Glutamatergic neuron (in vitro differentiated cells): ENCODE data around the gene SYT1. TPM values are rescaled to one million over a fixed set of nuclear protein-coding genes. Genes with fewer than 3 reads are reported as not detected.

Experiments
- DNase-seq: peaks from one replicate; pipeline ENCODE4 v3.0.0; 2022
- H3K27ac Mint-ChIP-seq: one replicate; pipeline ENCODE4 v1.8.0; 2020; ENCODE audit warnings: mild to moderate bottlenecking, mixed read lengths, inconsistent platforms; ENCODE audit not compliant: unreplicated experiment
- H3K27me3 Mint-ChIP-seq: one replicate; pipeline ENCODE4 v1.8.0; 2020; ENCODE audit warnings: mild to moderate bottlenecking, moderate library complexity, mixed read lengths, inconsistent platforms; ENCODE audit not compliant: unreplicated experiment
- H3K36me3 Mint-ChIP-seq: one replicate; pipeline ENCODE4 v1.8.0; 2020; ENCODE audit warnings: mild to moderate bottlenecking, mixed read lengths, inconsistent platforms; ENCODE audit not compliant: unreplicated experiment
- H3K4me1 Mint-ChIP-seq: one replicate; pipeline ENCODE4 v1.8.0; 2020; ENCODE audit warnings: mild to moderate bottlenecking, low read depth, mixed read lengths, inconsistent platforms; ENCODE audit not compliant: unreplicated experiment
- H3K4me3 Mint-ChIP-seq: one replicate; pipeline ENCODE4 v1.8.0; 2020; ENCODE audit warnings: mild to moderate bottlenecking, mixed read lengths, inconsistent platforms; ENCODE audit not compliant: unreplicated experiment
- H3K9me3 Mint-ChIP-seq: one replicate; pipeline ENCODE4 v1.8.0; 2020; ENCODE audit warnings: mild to moderate bottlenecking, moderate library complexity, mixed read lengths, inconsistent platforms; ENCODE audit not compliant: unreplicated experiment
- CTCF ChIP-seq: fragments of 200-600 bp; sonication (generic); IDR thresholded peaks from one replicate; pipeline ENCODE4 v1.5.0; 2021; ENCODE audit not compliant: partially characterized antibody, unreplicated experiment
- total RNA-seq: library from RNA; stranded (reverse); fragmentation: NEBNext Ultra II Directional; extraction: Animal tissue kit (Norgen Biotek cat#: 25700); gene quantifications from one replicate; pipeline ENCODE4 v1.2.1, GENCODE V29; 2021; ENCODE audit not compliant: unreplicated experiment

The SYT1 gene
- total RNA-seq, 1 donor from 2014 or later = 155 TPM

- no peak for DNase-seq
- Mint-ChIP-seq H3K27ac (no peak overlapping the region), H3K36me3 (no peaks in the 10 kb centered on the region), H3K4me1 (no peaks in the 10 kb centered on the region), H3K27me3 (no peaks in the 10 kb centered on the region), H3K9me3 (no peaks in the 10 kb centered on the region), H3K4me3 (no peak overlapping the region)
- TF ChIP-seq CTCF = no peak
Observed at GRCh38 chr12:78963439-78964227, 99.1 kb downstream of the SYT1 start.

- H3K9me3 Mint-ChIP-seq = no peaks in the 10 kb centered on the region
- no peaks in the 10 kb centered on the region for H3K27me3 Mint-ChIP-seq
- no peak overlapping the region for H3K27ac Mint-ChIP-seq
- DNase-seq = no peak
- no peaks in the 10 kb centered on the region for H3K4me1 Mint-ChIP-seq
- no peak for TF ChIP-seq CTCF
- no peak overlapping the region for H3K4me3 Mint-ChIP-seq
- H3K36me3 Mint-ChIP-seq = no peaks in the 10 kb centered on the region
Observed at GRCh38 chr12:78964521-78964920, 99.9 kb downstream of the SYT1 start.

DNA sequence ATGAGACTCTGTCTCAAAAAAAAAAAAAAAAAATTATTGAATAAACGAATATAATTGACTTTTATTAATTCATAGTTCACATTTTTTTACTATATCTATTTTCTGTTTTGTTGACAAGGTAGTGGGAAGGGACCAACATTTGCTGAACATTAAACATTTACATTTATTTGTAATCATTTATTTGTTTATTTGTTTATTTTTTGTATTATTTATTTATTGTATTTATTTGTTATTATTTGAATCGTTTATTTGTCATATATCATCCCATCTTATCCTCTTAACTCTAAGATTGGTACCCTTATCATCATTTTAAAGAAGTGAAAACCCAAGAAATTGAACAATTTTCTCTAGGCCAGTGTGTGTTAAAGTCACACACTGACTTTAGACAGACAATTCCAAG, 101.5 kb downstream of the SYT1 start:
- Mint-ChIP-seq H3K27ac (no peak overlapping the region), H3K27me3 (no peaks in the 10 kb centered on the region), H3K9me3 (no peaks in the 10 kb centered on the region), H3K4me1 (no peaks in the 10 kb centered on the region), H3K4me3 (no peak overlapping the region), H3K36me3 (no peaks in the 10 kb centered on the region)
- no peak for TF ChIP-seq CTCF
- DNase-seq = no peak

GRCh38 chr12:78966926-78967325, 102.4 kb downstream of the SYT1 start:
- Mint-ChIP-seq H3K4me3 (no peak overlapping the region), H3K27me3 (no peaks in the 10 kb centered on the region), H3K36me3 (no peaks in the 10 kb centered on the region), H3K9me3 (no peaks in the 10 kb centered on the region), H3K4me1 (no peaks in the 10 kb centered on the region), H3K27ac (no peak overlapping the region)
- no peak for TF ChIP-seq CTCF
- DNase-seq = no peak

DNA sequence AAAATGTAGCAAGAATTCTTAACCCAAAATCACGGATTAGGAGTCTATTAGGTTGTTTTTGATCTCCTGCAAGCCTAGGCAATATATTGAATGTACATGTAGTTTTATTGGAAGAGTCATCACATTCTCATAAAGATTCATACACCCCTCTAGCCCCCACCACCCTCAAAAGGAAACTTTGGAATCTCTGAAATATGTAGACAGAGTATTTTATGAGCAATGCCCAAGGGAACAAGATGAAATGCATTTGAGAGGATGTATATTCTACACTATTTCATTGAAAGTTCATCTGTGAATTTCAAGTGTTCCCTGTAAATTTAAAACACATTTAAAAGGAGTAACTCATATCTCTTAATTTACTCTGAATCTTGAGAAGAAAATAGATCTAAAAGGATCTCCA, 103.7 kb downstream of the SYT1 start:
- H3K27me3 Mint-ChIP-seq = no peaks in the 10 kb centered on the region
- H3K27ac Mint-ChIP-seq = no peak overlapping the region
- TF ChIP-seq CTCF = no peak
- no peaks in the 10 kb centered on the region for H3K9me3 Mint-ChIP-seq
- H3K36me3 Mint-ChIP-seq = no peaks in the 10 kb centered on the region
- no peaks in the 10 kb centered on the region for H3K4me1 Mint-ChIP-seq
- no peak overlapping the region for H3K4me3 Mint-ChIP-seq
- no peak for DNase-seq
